Measurements from ENCODE around the gene ARHGEF40. TPM values are rescaled to one million over a fixed set of nuclear protein-coding genes. Genes with fewer than 3 reads are reported as not detected.

ARHGEF40 gene
- total and polyA plus RNA-seq, 10 of the 15 experiments (the other 5 are each of a cell fraction or from before 2014, with no cell fraction given), result 0.03 to 0.31 (median 0.08) TPM; not detected in 2

DNA sequence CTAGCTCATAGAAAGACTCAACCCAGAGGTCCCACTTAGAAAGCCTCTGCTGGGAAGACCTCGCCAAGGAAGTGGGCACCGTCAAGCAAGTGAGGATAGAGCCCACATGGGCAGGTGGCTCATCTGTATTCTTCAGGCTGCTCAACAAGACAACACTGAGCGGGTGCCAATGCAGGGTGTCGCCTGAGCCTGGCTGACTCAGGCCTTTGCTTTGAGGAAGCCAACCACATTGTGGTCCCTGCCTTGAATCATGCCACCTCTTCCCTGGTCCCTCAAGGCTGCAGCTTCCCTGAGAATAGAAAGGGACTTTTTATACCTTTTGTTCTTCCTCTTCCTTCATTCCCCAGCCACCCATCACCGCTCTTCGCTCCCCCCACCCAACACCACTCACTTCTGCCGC, 33.4 kb upstream of the ARHGEF40 start:
- Histone ChIP-seq H3K9ac (ENCODE audit: control insufficient read depth, insufficient read depth, low read length) (no peak overlapping the region), H2AFZ (ENCODE audit: control insufficient read depth, low read depth, low read length) (no peak overlapping the region), H3K4me3 (no peak overlapping the region), H3K4me1 (ENCODE audit: control insufficient read depth, insufficient read depth, low read length) (peaks cover 8% of the 10 kb centered on the region), H3K27ac (ENCODE audit: control insufficient read depth, insufficient read depth) (no peak overlapping the region), H3K27me3 (replicated peaks in 1 of 2; ENCODE audit: control insufficient read depth in 2 of 2, insufficient read depth in 2 of 2, low read length in 1 of 2) (peaks cover 0 to under 1% of the 10 kb centered on the region in 2 experiments; a peak in 1 of 4 replicates), H3K79me2 (ENCODE audit: control insufficient read depth, insufficient read depth, low read length) (no peaks in the 10 kb centered on the region), H3K9me3 (replicated peaks; ENCODE audit: control insufficient read depth, insufficient read depth, low read length) (no peaks in the 10 kb centered on the region), H3K4me2 (ENCODE audit: control insufficient read depth, insufficient read depth) (no peak overlapping the region), H4K20me1 (ENCODE audit: control insufficient read depth, insufficient read depth) (no peaks in the 10 kb centered on the region), H3K36me3 (ENCODE audit: control insufficient read depth in 2 of 2, insufficient read depth in 2 of 2, low read length in 1 of 2) (no peaks in the 10 kb centered on the region)
- 63% methylated on average over 7 of the region's 7 CpGs for WGBS (ENCODE audit: insufficient coverage, insufficient replicate concordance, low lambda C conversion rate, missing lambda C conversion rate)
- DNase-seq (ENCODE audit: low read depth, low spot score) (no peak), ATAC-seq (no peak), FAIRE-seq (no peak)
- intact Hi-C loops (cut with micrococcal nuclease; ENCODE audit: unreplicated experiment), result no loop called here
- SMC1A ChIA-PET (ENCODE audit: uncharacterized antibody, unreplicated experiment), result interaction anchor here (0.7 kb wide), 1 partner anchor 68 kb away, joined by 3 read pairs; no protein-coding TSS in a partner anchor
- no TSS peak for BruUV-seq (replicated peaks)
- CTCF ChIA-PET, result interaction anchor here (0.9 to 2.4 kb wide), 4 partner anchors 22 to 66 kb away, joined by 4 to 14 read pairs (median 5); no protein-coding TSS in a partner anchor
- in situ Hi-C loops (cut with MboI), result no loop called here
- RAD21 ChIA-PET (ENCODE audit: unreplicated experiment), result interaction anchor here (1.4 kb wide), 1 partner anchor 18 kb away, joined by 3 read pairs; no protein-coding TSS in a partner anchor
- POLR2A ChIA-PET, result no interaction called here
- TF ChIP-seq FOS (IDR thresholded peaks at IDR 0.05; ENCODE audit: borderline replicate concordance, extremely low read depth, insufficient read length), result no peak
- TF ChIP-seq MTA3 (IDR thresholded peaks at IDR 0.05; ENCODE audit: borderline replicate concordance, low read length), result no peak
- no peak for TF ChIP-seq SUZ12 (IDR thresholded peaks at IDR 0.05; ENCODE audit: unreplicated experiment)
- TF ChIP-seq, protein P1, sequence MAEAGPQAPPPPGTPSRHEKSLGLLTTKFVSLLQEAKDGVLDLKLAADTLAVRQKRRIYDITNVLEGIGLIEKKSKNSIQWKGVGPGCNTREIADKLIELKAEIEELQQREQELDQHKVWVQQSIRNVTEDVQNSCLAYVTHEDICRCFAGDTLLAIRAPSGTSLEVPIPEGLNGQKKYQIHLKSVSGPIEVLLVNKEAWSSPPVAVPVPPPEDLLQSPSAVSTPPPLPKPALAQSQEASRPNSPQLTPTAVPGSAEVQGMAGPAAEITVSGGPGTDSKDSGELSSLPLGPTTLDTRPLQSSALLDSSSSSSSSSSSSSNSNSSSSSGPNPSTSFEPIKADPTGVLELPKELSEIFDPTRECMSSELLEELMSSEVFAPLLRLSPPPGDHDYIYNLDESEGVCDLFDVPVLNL (IDR thresholded peaks at IDR 0.05; ENCODE audit: low read depth, low read length), result no peak
- no peak for TF ChIP-seq ZNF274 (IDR thresholded peaks at IDR 0.05; ENCODE audit: insufficient read depth, insufficient read length)
- TF ChIP-seq, protein P2, sequence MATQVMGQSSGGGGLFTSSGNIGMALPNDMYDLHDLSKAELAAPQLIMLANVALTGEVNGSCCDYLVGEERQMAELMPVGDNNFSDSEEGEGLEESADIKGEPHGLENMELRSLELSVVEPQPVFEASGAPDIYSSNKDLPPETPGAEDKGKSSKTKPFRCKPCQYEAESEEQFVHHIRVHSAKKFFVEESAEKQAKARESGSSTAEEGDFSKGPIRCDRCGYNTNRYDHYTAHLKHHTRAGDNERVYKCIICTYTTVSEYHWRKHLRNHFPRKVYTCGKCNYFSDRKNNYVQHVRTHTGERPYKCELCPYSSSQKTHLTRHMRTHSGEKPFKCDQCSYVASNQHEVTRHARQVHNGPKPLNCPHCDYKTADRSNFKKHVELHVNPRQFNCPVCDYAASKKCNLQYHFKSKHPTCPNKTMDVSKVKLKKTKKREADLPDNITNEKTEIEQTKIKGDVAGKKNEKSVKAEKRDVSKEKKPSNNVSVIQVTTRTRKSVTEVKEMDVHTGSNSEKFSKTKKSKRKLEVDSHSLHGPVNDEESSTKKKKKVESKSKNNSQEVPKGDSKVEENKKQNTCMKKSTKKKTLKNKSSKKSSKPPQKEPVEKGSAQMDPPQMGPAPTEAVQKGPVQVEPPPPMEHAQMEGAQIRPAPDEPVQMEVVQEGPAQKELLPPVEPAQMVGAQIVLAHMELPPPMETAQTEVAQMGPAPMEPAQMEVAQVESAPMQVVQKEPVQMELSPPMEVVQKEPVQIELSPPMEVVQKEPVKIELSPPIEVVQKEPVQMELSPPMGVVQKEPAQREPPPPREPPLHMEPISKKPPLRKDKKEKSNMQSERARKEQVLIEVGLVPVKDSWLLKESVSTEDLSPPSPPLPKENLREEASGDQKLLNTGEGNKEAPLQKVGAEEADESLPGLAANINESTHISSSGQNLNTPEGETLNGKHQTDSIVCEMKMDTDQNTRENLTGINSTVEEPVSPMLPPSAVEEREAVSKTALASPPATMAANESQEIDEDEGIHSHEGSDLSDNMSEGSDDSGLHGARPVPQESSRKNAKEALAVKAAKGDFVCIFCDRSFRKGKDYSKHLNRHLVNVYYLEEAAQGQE (IDR thresholded peaks at IDR 0.05; ENCODE audit: low read depth, low read length), result no peak
- no peak for TF ChIP-seq ZNF217 (IDR thresholded peaks at IDR 0.05)
- TF ChIP-seq SREBF2 (IDR thresholded peaks at IDR 0.05; ENCODE audit: low read length), result no peak
- no peak for TF ChIP-seq CREB1 (IDR thresholded peaks at IDR 0.05; ENCODE audit: low read depth)
- TF ChIP-seq ATF7 (IDR thresholded peaks at IDR 0.05; ENCODE audit: low read depth), result no peak
- TF ChIP-seq CBX5 (IDR thresholded peaks at IDR 0.05; ENCODE audit: low read depth), result no peak
- TF ChIP-seq TCF7 (IDR thresholded peaks at IDR 0.05; ENCODE audit: borderline replicate concordance), result no peak
- TF ChIP-seq, protein P3, sequence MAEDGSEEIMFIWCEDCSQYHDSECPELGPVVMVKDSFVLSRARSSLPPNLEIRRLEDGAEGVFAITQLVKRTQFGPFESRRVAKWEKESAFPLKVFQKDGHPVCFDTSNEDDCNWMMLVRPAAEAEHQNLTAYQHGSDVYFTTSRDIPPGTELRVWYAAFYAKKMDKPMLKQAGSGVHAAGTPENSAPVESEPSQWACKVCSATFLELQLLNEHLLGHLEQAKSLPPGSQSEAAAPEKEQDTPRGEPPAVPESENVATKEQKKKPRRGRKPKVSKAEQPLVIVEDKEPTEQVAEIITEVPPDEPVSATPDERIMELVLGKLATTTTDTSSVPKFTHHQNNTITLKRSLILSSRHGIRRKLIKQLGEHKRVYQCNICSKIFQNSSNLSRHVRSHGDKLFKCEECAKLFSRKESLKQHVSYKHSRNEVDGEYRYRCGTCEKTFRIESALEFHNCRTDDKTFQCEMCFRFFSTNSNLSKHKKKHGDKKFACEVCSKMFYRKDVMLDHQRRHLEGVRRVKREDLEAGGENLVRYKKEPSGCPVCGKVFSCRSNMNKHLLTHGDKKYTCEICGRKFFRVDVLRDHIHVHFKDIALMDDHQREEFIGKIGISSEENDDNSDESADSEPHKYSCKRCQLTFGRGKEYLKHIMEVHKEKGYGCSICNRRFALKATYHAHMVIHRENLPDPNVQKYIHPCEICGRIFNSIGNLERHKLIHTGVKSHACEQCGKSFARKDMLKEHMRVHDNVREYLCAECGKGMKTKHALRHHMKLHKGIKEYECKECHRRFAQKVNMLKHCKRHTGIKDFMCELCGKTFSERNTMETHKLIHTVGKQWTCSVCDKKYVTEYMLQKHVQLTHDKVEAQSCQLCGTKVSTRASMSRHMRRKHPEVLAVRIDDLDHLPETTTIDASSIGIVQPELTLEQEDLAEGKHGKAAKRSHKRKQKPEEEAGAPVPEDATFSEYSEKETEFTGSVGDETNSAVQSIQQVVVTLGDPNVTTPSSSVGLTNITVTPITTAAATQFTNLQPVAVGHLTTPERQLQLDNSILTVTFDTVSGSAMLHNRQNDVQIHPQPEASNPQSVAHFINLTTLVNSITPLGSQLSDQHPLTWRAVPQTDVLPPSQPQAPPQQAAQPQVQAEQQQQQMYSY (CRISPR knock-in tag; IDR thresholded peaks at IDR 0.05), result no peak
- no peak for TF ChIP-seq BRCA1 (IDR thresholded peaks at IDR 0.05; ENCODE audit: low read depth, low read length)
- TF ChIP-seq, protein P4, sequence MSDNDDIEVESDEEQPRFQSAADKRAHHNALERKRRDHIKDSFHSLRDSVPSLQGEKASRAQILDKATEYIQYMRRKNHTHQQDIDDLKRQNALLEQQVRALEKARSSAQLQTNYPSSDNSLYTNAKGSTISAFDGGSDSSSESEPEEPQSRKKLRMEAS (IDR thresholded peaks at IDR 0.05; ENCODE audit: low read depth, low read length), result no peak
- no peak for TF ChIP-seq CREM (IDR thresholded peaks at IDR 0.05; ENCODE audit: low read depth)
- no peak for TF ChIP-seq GABPA (IDR thresholded peaks at IDR 0.05; ENCODE audit: low read depth)

Measured in GM12878 (cell line).